ENCODE data around the gene TAF4B. TPM values are rescaled to one million over a fixed set of nuclear protein-coding genes. Genes with fewer than 3 reads are reported as not detected.

The TAF4B gene
- total and polyA plus RNA-seq, 7 donors: 2.0 to 8.3 (median 2.9) TPM

GRCh38 chr18:26438980-26439379 is 212.7 kb downstream of the TAF4B start:
- intact Hi-C loops (cut with DNase I): no loop called here
- no peaks in the 10 kb centered on the region for H3K4me1 ChIP-seq
- H3K9me3 ChIP-seq: no peaks in the 10 kb centered on the region
- TF ChIP-seq, protein P1, sequence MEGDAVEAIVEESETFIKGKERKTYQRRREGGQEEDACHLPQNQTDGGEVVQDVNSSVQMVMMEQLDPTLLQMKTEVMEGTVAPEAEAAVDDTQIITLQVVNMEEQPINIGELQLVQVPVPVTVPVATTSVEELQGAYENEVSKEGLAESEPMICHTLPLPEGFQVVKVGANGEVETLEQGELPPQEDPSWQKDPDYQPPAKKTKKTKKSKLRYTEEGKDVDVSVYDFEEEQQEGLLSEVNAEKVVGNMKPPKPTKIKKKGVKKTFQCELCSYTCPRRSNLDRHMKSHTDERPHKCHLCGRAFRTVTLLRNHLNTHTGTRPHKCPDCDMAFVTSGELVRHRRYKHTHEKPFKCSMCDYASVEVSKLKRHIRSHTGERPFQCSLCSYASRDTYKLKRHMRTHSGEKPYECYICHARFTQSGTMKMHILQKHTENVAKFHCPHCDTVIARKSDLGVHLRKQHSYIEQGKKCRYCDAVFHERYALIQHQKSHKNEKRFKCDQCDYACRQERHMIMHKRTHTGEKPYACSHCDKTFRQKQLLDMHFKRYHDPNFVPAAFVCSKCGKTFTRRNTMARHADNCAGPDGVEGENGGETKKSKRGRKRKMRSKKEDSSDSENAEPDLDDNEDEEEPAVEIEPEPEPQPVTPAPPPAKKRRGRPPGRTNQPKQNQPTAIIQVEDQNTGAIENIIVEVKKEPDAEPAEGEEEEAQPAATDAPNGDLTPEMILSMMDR (IDR thresholded peaks at IDR 0.05): no peak
- H3K27ac ChIP-seq: no peak overlapping the region
- DNase-seq: no peak
- WGBS, 3 donors: 86 to 95% (median 92%) methylated on average over 5 of the region's 5 CpGs
- H3K27me3 ChIP-seq (ENCODE audit: insufficient read depth in 3 of 3, low read length in 2 of 3): peaks cover 0 to 1% (median 0%) of the 10 kb centered on the region in 3 donors
- no peaks in the 10 kb centered on the region for H3K36me3 ChIP-seq (ENCODE audit: insufficient read depth in 1 of 2, low read depth in 1 of 2)
- ATAC-seq: no peak
- no peak overlapping the region for H3K4me3 ChIP-seq

- 86 to 88% (median 86%) methylated on average over 4 of the region's 4 CpGs for WGBS, 3 donors
- Histone ChIP-seq H3K36me3 (ENCODE audit: insufficient read depth in 1 of 2, low read depth in 1 of 2) (no peaks in the 10 kb centered on the region), H3K4me1 (no peaks in the 10 kb centered on the region), H3K9me3 (no peaks in the 10 kb centered on the region), H3K27ac (no peak overlapping the region), H3K27me3 (ENCODE audit: insufficient read depth in 3 of 3, low read length in 2 of 3) (peaks cover 0 to 1% (median 0%) of the 10 kb centered on the region in 3 donors), H3K4me3 (no peak overlapping the region)
- DNase-seq (no peak), ATAC-seq (no peak)
- TF ChIP-seq, protein P1 (IDR thresholded peaks at IDR 0.05): no peak
- intact Hi-C loops (cut with DNase I): no loop called here
These were observed 213.3 kb downstream of the TAF4B start for GRCh38 chr18:26439537-26439936.

DNA sequence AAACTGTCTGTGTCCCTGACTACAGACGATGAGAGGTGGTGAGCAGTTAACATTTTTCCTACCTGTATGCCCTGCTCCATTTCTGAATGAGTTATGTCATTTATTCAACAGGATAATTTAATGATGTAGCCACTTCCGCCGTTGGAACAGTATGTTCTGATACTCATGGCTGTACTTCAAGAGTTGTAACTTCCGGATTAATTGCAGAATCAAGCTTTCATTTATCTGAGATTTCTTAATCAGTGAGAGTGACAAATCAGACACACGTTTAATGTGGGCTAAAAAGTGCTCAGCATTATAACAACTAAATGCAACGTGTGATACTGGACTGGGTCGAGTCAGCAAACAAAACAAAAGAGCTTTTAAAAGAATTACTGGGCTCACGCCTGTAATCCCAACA is 214.4 kb downstream of the TAF4B start:
- H3K27me3 ChIP-seq (ENCODE audit: insufficient read depth in 3 of 3, low read length in 2 of 3): peaks cover 0 to 1% (median 0%) of the 10 kb centered on the region in 3 donors
- H3K27ac ChIP-seq: no peak overlapping the region
- no peaks in the 10 kb centered on the region for H3K36me3 ChIP-seq (ENCODE audit: insufficient read depth in 1 of 2, low read depth in 1 of 2)
- H3K9me3 ChIP-seq: no peaks in the 10 kb centered on the region
- no peak overlapping the region for H3K4me3 ChIP-seq
- DNase-seq (no peak), ATAC-seq (peak in 1 of 4 donors; percentile 22)
- WGBS, 3 donors: 51 to 67% (median 63%) methylated on average over 8 of the region's 8 CpGs
- TF ChIP-seq, protein P1 (IDR thresholded peaks at IDR 0.05): no peak
- no peaks in the 10 kb centered on the region for H3K4me1 ChIP-seq
- intact Hi-C loops (cut with DNase I): no loop called here

Other genes with a start within 250 kb of the TAF4B start
- 10 to 100 TPM; 12.4 to 17.3 (median 13.1) TPM for gene SS18, start 135.8 kb upstream of the TAF4B start, total RNA-seq
- 10 to 100 TPM in 2 of 3 donors, 1 to 10 TPM in 1; 8.4 to 13.1 (median 12.7) TPM for gene SS18, start 135.8 kb upstream of the TAF4B start, polyA plus RNA-seq
- not detected for gene PSMA8, start 92.6 kb upstream of the TAF4B start, total RNA-seq
- not detected for gene PSMA8, start 92.6 kb upstream of the TAF4B start, polyA plus RNA-seq

Data from psoas muscle (tissue), 8 donors.